ENCODE results near the gene KLF7.

DNA sequence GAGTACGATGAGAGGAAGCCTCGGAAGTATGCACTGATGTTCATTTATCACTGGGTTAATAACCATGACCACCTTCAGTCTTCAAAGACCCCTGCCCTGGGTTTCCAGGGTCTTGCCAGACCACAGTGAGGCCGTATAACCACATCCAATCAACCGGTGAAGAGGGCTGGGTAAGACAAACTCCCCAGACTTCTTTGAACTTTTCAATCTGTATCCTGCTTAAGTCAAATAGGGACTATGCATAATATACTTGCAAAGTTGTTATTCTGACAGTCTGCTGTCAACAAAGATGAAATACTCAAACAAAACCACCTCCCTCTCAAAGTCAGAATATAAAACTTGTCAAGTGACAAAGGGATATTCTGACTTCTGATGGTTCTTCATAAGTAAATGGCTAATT lies 54.0 kb downstream of the KLF7 start:
- TF ChIP-seq, protein P1, sequence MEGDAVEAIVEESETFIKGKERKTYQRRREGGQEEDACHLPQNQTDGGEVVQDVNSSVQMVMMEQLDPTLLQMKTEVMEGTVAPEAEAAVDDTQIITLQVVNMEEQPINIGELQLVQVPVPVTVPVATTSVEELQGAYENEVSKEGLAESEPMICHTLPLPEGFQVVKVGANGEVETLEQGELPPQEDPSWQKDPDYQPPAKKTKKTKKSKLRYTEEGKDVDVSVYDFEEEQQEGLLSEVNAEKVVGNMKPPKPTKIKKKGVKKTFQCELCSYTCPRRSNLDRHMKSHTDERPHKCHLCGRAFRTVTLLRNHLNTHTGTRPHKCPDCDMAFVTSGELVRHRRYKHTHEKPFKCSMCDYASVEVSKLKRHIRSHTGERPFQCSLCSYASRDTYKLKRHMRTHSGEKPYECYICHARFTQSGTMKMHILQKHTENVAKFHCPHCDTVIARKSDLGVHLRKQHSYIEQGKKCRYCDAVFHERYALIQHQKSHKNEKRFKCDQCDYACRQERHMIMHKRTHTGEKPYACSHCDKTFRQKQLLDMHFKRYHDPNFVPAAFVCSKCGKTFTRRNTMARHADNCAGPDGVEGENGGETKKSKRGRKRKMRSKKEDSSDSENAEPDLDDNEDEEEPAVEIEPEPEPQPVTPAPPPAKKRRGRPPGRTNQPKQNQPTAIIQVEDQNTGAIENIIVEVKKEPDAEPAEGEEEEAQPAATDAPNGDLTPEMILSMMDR (IDR thresholded peaks at IDR 0.05) = no peak
- TF ChIP-seq EP300 (IDR thresholded peaks at IDR 0.05) = no peak
